Endothelial cell (in vitro differentiated cells): Measurements from ENCODE around the gene ALG6. TPM values are rescaled to one million over a fixed set of nuclear protein-coding genes. Genes with fewer than 3 reads are reported as not detected.

Experiments
- DNase-seq: peaks from one replicate; pipeline ENCODE4 v3.0.0; 2021; ENCODE audit warnings: low spot score
- H3K27ac Mint-ChIP-seq: one replicate; pipeline ENCODE4 v1.8.0; 2021; ENCODE audit warnings: mixed read lengths, inconsistent platforms; ENCODE audit not compliant: unreplicated experiment
- H3K27me3 Mint-ChIP-seq: one replicate; pipeline ENCODE4 v1.8.0; 2021; ENCODE audit warnings: mild to moderate bottlenecking, moderate library complexity, mixed read lengths, inconsistent platforms; ENCODE audit not compliant: unreplicated experiment
- H3K36me3 Mint-ChIP-seq: one replicate; pipeline ENCODE4 v1.8.0; 2021; ENCODE audit warnings: mild to moderate bottlenecking, low read depth, mixed read lengths, inconsistent platforms; ENCODE audit not compliant: unreplicated experiment
- H3K4me1 Mint-ChIP-seq: one replicate; pipeline ENCODE4 v1.8.0; 2021; ENCODE audit warnings: mild to moderate bottlenecking, mixed read lengths, inconsistent platforms; ENCODE audit not compliant: unreplicated experiment
- H3K4me3 Mint-ChIP-seq: one replicate; pipeline ENCODE4 v1.8.0; 2021; ENCODE audit warnings: mild to moderate bottlenecking, mixed read lengths, inconsistent platforms; ENCODE audit not compliant: unreplicated experiment
- H3K9me3 Mint-ChIP-seq: one replicate; pipeline ENCODE4 v1.8.0; 2021; ENCODE audit warnings: mixed read lengths, inconsistent platforms; ENCODE audit not compliant: unreplicated experiment
- CTCF ChIP-seq: fragments of 200-600 bp; sonication (generic); IDR thresholded peaks from one replicate; pipeline ENCODE4 v1.5.0; 2021; ENCODE audit warnings: antibody characterized with exemption; ENCODE audit not compliant: unreplicated experiment
- total RNA-seq: library from RNA; stranded (reverse); fragmentation: NEBNext Ultra II Directional; extraction: Animal tissue kit (Norgen Biotek cat#: 25700); gene quantifications from one replicate; pipeline ENCODE4 v1.2.1, GENCODE V29; 2021; ENCODE audit not compliant: unreplicated experiment

Gene ALG6
- total RNA-seq, 1 donor from 2014 or later: 14.9 TPM

GRCh38 chr1:63448731-63449246, 81.4 kb downstream of the ALG6 start:
- Mint-ChIP-seq H3K4me3 (no peak overlapping the region), H3K27me3 (no peaks in the 10 kb centered on the region), H3K9me3 (no peaks in the 10 kb centered on the region), H3K4me1 (no peaks in the 10 kb centered on the region), H3K36me3 (no peaks in the 10 kb centered on the region), H3K27ac (no peak overlapping the region)
- no peak for TF ChIP-seq CTCF
- no peak for DNase-seq

GRCh38 chr1:63450416-63450815, 83.0 kb downstream of the ALG6 start:
- no peak for TF ChIP-seq CTCF
- no peaks in the 10 kb centered on the region for H3K27me3 Mint-ChIP-seq
- DNase-seq: no peak
- H3K4me3 Mint-ChIP-seq: no peak overlapping the region
- H3K36me3 Mint-ChIP-seq: no peaks in the 10 kb centered on the region
- no peaks in the 10 kb centered on the region for H3K9me3 Mint-ChIP-seq
- no peaks in the 10 kb centered on the region for H3K4me1 Mint-ChIP-seq
- no peak overlapping the region for H3K27ac Mint-ChIP-seq

GRCh38 chr1:63453232-63453631, 85.8 kb downstream of the ALG6 start:
- TF ChIP-seq CTCF: no peak
- H3K9me3 Mint-ChIP-seq: no peaks in the 10 kb centered on the region
- H3K36me3 Mint-ChIP-seq: no peaks in the 10 kb centered on the region
- no peak overlapping the region for H3K4me3 Mint-ChIP-seq
- H3K4me1 Mint-ChIP-seq: no peaks in the 10 kb centered on the region
- no peaks in the 10 kb centered on the region for H3K27me3 Mint-ChIP-seq
- H3K27ac Mint-ChIP-seq: no peak overlapping the region
- no peak for DNase-seq

- Mint-ChIP-seq H3K9me3 (no peaks in the 10 kb centered on the region), H3K27me3 (no peaks in the 10 kb centered on the region), H3K36me3 (no peaks in the 10 kb centered on the region), H3K4me1 (no peaks in the 10 kb centered on the region), H3K4me3 (no peak overlapping the region), H3K27ac (no peak overlapping the region)
- DNase-seq: no peak
- TF ChIP-seq CTCF: no peak
These were observed 86.8 kb downstream of the ALG6 start for GRCh38 chr1:63454269-63454668.

- DNase-seq: no peak
- no peaks in the 10 kb centered on the region for H3K27me3 Mint-ChIP-seq
- TF ChIP-seq CTCF: no peak
- no peak overlapping the region for H3K4me3 Mint-ChIP-seq
- peaks cover 10% of the 10 kb centered on the region for H3K36me3 Mint-ChIP-seq
- H3K27ac Mint-ChIP-seq: no peak overlapping the region
- no peaks in the 10 kb centered on the region for H3K9me3 Mint-ChIP-seq
- H3K4me1 Mint-ChIP-seq: no peaks in the 10 kb centered on the region
These were observed 91.3 kb downstream of the ALG6 start for GRCh38 chr1:63458750-63459149.
